T-helper 1 cell treated with Interleukin-12 subunit alpha and Interleukin-12 subunit beta and Interleukin-4 antibody, amounts not matched to agents 30 μg/mL and 1 μg/mL, for 36 hours (primary cell): Measurements from ENCODE around the gene SLC6A9.

Source experiments
- H3K27ac Mint-ChIP-seq: one replicate; pipeline ENCODE4 v1.8.0; 2021; ENCODE audit warnings: mild to moderate bottlenecking, mixed read lengths
- H3K27me3 Mint-ChIP-seq: one replicate; pipeline ENCODE4 v1.8.0; 2021; ENCODE audit warnings: low read depth, mixed read lengths
- H3K36me3 Mint-ChIP-seq: one replicate; pipeline ENCODE4 v1.8.0; 2021; ENCODE audit warnings: low read depth, mixed read lengths
- H3K4me1 Mint-ChIP-seq: one replicate; pipeline ENCODE4 v1.8.0; 2021; ENCODE audit warnings: low read depth, mixed read lengths
- H3K4me3 Mint-ChIP-seq: one replicate; pipeline ENCODE4 v1.8.0; 2021; ENCODE audit warnings: mild to moderate bottlenecking, moderate library complexity, mixed read lengths
- H3K9me3 Mint-ChIP-seq: one replicate; pipeline ENCODE4 v1.8.0; 2021; ENCODE audit warnings: mixed read lengths

Gene SLC6A9

GRCh38 chr1:44060830-44061267 is 29.6 kb upstream of the SLC6A9 start:
- Mint-ChIP-seq H3K27me3 (peaks cover 21% of the 10 kb centered on the region), H3K36me3 (no peaks in the 10 kb centered on the region), H3K9me3 (no peaks in the 10 kb centered on the region), H3K27ac (no peak overlapping the region), H3K4me1 (no peaks in the 10 kb centered on the region), H3K4me3 (no peak overlapping the region)

- no peaks in the 10 kb centered on the region for H3K9me3 Mint-ChIP-seq
Observed at GRCh38 chr1:44059664-44060355, 28.5 kb upstream of the SLC6A9 start.

GRCh38 chr1:44059212-44059611 is 27.9 kb upstream of the SLC6A9 start:
- H3K36me3 Mint-ChIP-seq, result no peaks in the 10 kb centered on the region
- no peak overlapping the region for H3K4me3 Mint-ChIP-seq
- H3K27me3 Mint-ChIP-seq, result peaks cover 21% of the 10 kb centered on the region
- H3K4me1 Mint-ChIP-seq, result no peaks in the 10 kb centered on the region
- no peaks in the 10 kb centered on the region for H3K9me3 Mint-ChIP-seq
- H3K27ac Mint-ChIP-seq, result no peak overlapping the region

More at GRCh38 chr1:44059664-44060355, 28.5 kb upstream of the SLC6A9 start:
- H3K36me3 Mint-ChIP-seq, result no peaks in the 10 kb centered on the region
- no peak overlapping the region for H3K4me3 Mint-ChIP-seq
- no peak overlapping the region for H3K27ac Mint-ChIP-seq
- H3K4me1 Mint-ChIP-seq, result no peaks in the 10 kb centered on the region
- peaks cover 21% of the 10 kb centered on the region for H3K27me3 Mint-ChIP-seq

- no peaks in the 10 kb centered on the region for H3K9me3 Mint-ChIP-seq
Observed at GRCh38 chr1:44057293-44057692, 26.0 kb upstream of the SLC6A9 start.

GRCh38 chr1:44053394-44053793 is 22.1 kb upstream of the SLC6A9 start:
- Mint-ChIP-seq H3K4me3 (no peak overlapping the region), H3K27ac (no peak overlapping the region), H3K36me3 (no peaks in the 10 kb centered on the region), H3K27me3 (peaks cover 4% of the 10 kb centered on the region), H3K9me3 (no peaks in the 10 kb centered on the region), H3K4me1 (peaks cover under 1% of the 10 kb centered on the region)

More at GRCh38 chr1:44057293-44057692, 26.0 kb upstream of the SLC6A9 start:
- no peak overlapping the region for H3K4me3 Mint-ChIP-seq
- no peaks in the 10 kb centered on the region for H3K36me3 Mint-ChIP-seq
- peaks cover 8% of the 10 kb centered on the region for H3K27me3 Mint-ChIP-seq
- H3K4me1 Mint-ChIP-seq, result no peaks in the 10 kb centered on the region
- no peak overlapping the region for H3K27ac Mint-ChIP-seq

- Mint-ChIP-seq H3K4me1 (peaks cover 11% of the 10 kb centered on the region), H3K9me3 (no peaks in the 10 kb centered on the region), H3K27me3 (peaks cover 5% of the 10 kb centered on the region), H3K27ac (no peak overlapping the region), H3K4me3 (no peak overlapping the region), H3K36me3 (no peaks in the 10 kb centered on the region)
Observed at GRCh38 chr1:44050261-44050660, 19.0 kb upstream of the SLC6A9 start.

- no peaks in the 10 kb centered on the region for H3K9me3 Mint-ChIP-seq
- H3K36me3 Mint-ChIP-seq, result no peaks in the 10 kb centered on the region
- peaks cover 11% of the 10 kb centered on the region for H3K4me1 Mint-ChIP-seq
- peaks cover 6% of the 10 kb centered on the region for H3K27me3 Mint-ChIP-seq
- H3K27ac Mint-ChIP-seq, result no peak overlapping the region
- no peak overlapping the region for H3K4me3 Mint-ChIP-seq
Observed at GRCh38 chr1:44049839-44050238, 18.6 kb upstream of the SLC6A9 start.

GRCh38 chr1:44048532-44049215 is 17.4 kb upstream of the SLC6A9 start:
- Mint-ChIP-seq H3K27ac (no peak overlapping the region), H3K36me3 (no peaks in the 10 kb centered on the region), H3K27me3 (peaks cover 6% of the 10 kb centered on the region), H3K4me1 (peaks cover 11% of the 10 kb centered on the region), H3K9me3 (no peaks in the 10 kb centered on the region), H3K4me3 (no peak overlapping the region)

GRCh38 chr1:44047131-44047530 is 15.9 kb upstream of the SLC6A9 start:
- Mint-ChIP-seq H3K4me3 (no peak overlapping the region), H3K4me1 (peaks cover 11% of the 10 kb centered on the region), H3K36me3 (no peaks in the 10 kb centered on the region), H3K9me3 (no peaks in the 10 kb centered on the region), H3K27ac (no peak overlapping the region), H3K27me3 (peaks cover 11% of the 10 kb centered on the region)

GRCh38 chr1:44045064-44045463 is 13.8 kb upstream of the SLC6A9 start:
- Mint-ChIP-seq H3K9me3 (no peaks in the 10 kb centered on the region), H3K27ac (no peak overlapping the region), H3K4me3 (no peak overlapping the region), H3K36me3 (no peaks in the 10 kb centered on the region), H3K4me1 (peaks cover 11% of the 10 kb centered on the region), H3K27me3 (peaks cover 15% of the 10 kb centered on the region)

GRCh38 chr1:44044071-44044801 is 13.0 kb upstream of the SLC6A9 start:
- no peaks in the 10 kb centered on the region for H3K9me3 Mint-ChIP-seq
- H3K27ac Mint-ChIP-seq, result no peak overlapping the region
- H3K4me1 Mint-ChIP-seq, result peaks cover 11% of the 10 kb centered on the region
- H3K36me3 Mint-ChIP-seq, result no peaks in the 10 kb centered on the region
- H3K27me3 Mint-ChIP-seq, result peaks cover 18% of the 10 kb centered on the region
- no peak overlapping the region for H3K4me3 Mint-ChIP-seq

GRCh38 chr1:44043176-44044070 is 12.2 kb upstream of the SLC6A9 start:
- no peak overlapping the region for H3K4me3 Mint-ChIP-seq

GRCh38 chr1:44040846-44041245 is 9.6 kb upstream of the SLC6A9 start:
- Mint-ChIP-seq H3K4me1 (peaks cover 2% of the 10 kb centered on the region), H3K4me3 (no peak overlapping the region), H3K36me3 (no peaks in the 10 kb centered on the region), H3K9me3 (no peaks in the 10 kb centered on the region), H3K27ac (no peak overlapping the region), H3K27me3 (peaks cover 18% of the 10 kb centered on the region)

More at GRCh38 chr1:44043176-44044070, 12.2 kb upstream of the SLC6A9 start:
- Mint-ChIP-seq H3K9me3 (no peaks in the 10 kb centered on the region), H3K4me1 (peaks cover 11% of the 10 kb centered on the region), H3K27me3 (peaks cover 18% of the 10 kb centered on the region), H3K36me3 (no peaks in the 10 kb centered on the region), H3K27ac (no peak overlapping the region)

GRCh38 chr1:44040418-44040817 is 9.2 kb upstream of the SLC6A9 start:
- Mint-ChIP-seq H3K27me3 (peaks cover 14% of the 10 kb centered on the region), H3K36me3 (no peaks in the 10 kb centered on the region), H3K4me1 (peaks cover 2% of the 10 kb centered on the region), H3K4me3 (no peak overlapping the region), H3K9me3 (no peaks in the 10 kb centered on the region), H3K27ac (no peak overlapping the region)
